CD14-positive monocyte (primary cell): ENCODE data around the gene HTR1A. TPM values are rescaled to one million over a fixed set of nuclear protein-coding genes. Genes with fewer than 3 reads are reported as not detected.

Experiments
- DNase-seq, 3 donors: peaks; one replicate each; pipeline ENCODE4 v3.0.0-alpha.2; 2011 to 2022
- H2AFZ ChIP-seq: 2 replicates; pipeline ENCODE4 v1.6.0; 2012; ENCODE audit warnings: mild to moderate bottlenecking, low read depth, low read length, inconsistent platforms; ENCODE audit not compliant: insufficient read depth, poor library complexity, severe bottlenecking
- H3K27ac ChIP-seq, 2 donors: 1 replicate in 1 of 2; 2 replicates in 1 of 2; pipeline ENCODE4 v1.5.1; 2012 to 2013; ENCODE audit warnings: low read length in 2 of 2, control low read depth in 1 of 2, inconsistent platforms in 1 of 2, low read depth in 1 of 2, mild to moderate bottlenecking in 1 of 2
- H3K27me3 ChIP-seq, 2 donors: one replicate each; pipeline versions ENCODE4 v1.6.0 to v1.6.1; 2011 to 2013; ENCODE audit warnings: low read length in 2 of 2; ENCODE audit not compliant: control insufficient read depth in 2 of 2, insufficient read depth in 2 of 2
- H3K36me3 ChIP-seq, 2 donors: replicated peaks in 1 of 2; 1 replicate in 1 of 2; 2 replicates in 1 of 2; pipeline versions ENCODE4 v1.5.1 to v1.6.1; 2012 to 2013; ENCODE audit warnings: low read length in 2 of 2, control low read depth in 1 of 2, inconsistent platforms in 1 of 2, mild to moderate bottlenecking in 1 of 2; ENCODE audit not compliant: insufficient read depth in 2 of 2, control insufficient read depth in 1 of 2
- H3K4me1 ChIP-seq, 2 donors: 1 replicate in 1 of 2; 2 replicates in 1 of 2; pipeline versions ENCODE4 v1.5.1 to v1.6.1; 2012 to 2013; ENCODE audit warnings: low read length in 2 of 2, control low read depth in 1 of 2, inconsistent platforms in 1 of 2, mild to moderate bottlenecking in 1 of 2, moderate library complexity in 1 of 2; ENCODE audit not compliant: insufficient read depth in 2 of 2, control insufficient read depth in 1 of 2
- H3K4me2 ChIP-seq: replicated peaks from 2 replicates; pipeline ENCODE3; 2012; ENCODE audit warnings: low read length, moderate library complexity, mild to moderate bottlenecking; ENCODE audit not compliant: poor library complexity, severe bottlenecking; ENCODE audit errors: extremely low read depth
- H3K4me3 ChIP-seq, 3 experiments: fragments of 200-600 bp in 1 of 3; sonication (generic) in 1 of 3; replicated peaks in 1 of 3; 1 replicate in 2 of 3; 2 replicates in 1 of 3; pipeline ENCODE4 v1.5.1; 2011 to 2013; ENCODE audit warnings: low read length in 3 of 3, mild to moderate bottlenecking in 3 of 3, control low read depth in 2 of 3, low read depth in 2 of 3, inconsistent platforms in 1 of 3, moderate library complexity in 1 of 3
- H3K79me2 ChIP-seq: 2 replicates; pipeline ENCODE4 v1.6.0; 2012; ENCODE audit warnings: mild to moderate bottlenecking, control low read depth, inconsistent platforms, low read length, moderate library complexity; ENCODE audit not compliant: insufficient read depth
- H3K9ac ChIP-seq: 2 replicates; pipeline ENCODE4 v1.6.0; 2017; ENCODE audit warnings: low read length, mild to moderate bottlenecking; ENCODE audit not compliant: insufficient read depth, poor library complexity, severe bottlenecking
- H3K9me3 ChIP-seq, 2 donors: replicated peaks in 1 of 2; 1 replicate in 1 of 2; 2 replicates in 1 of 2; pipeline versions ENCODE4 v1.5.1 to v1.6.1; 2012 to 2013; ENCODE audit warnings: low read length in 2 of 2, control low read depth in 1 of 2; ENCODE audit not compliant: control insufficient read depth in 1 of 2, insufficient read depth in 1 of 2
- H4K20me1 ChIP-seq: 2 replicates; pipeline ENCODE4 v1.6.0; 2012; ENCODE audit warnings: mild to moderate bottlenecking, low read length, control low read depth, moderate library complexity; ENCODE audit not compliant: insufficient read depth
- H3K27ac Mint-ChIP-seq, 7 donors: one replicate each; pipeline ENCODE4 v1.8.0; 2020; ENCODE audit warnings: mild to moderate bottlenecking in 7 of 7, mixed read lengths in 7 of 7, moderate library complexity in 6 of 7, inconsistent platforms in 2 of 7
- H3K27me3 Mint-ChIP-seq, 3 donors: one replicate each; pipeline ENCODE4 v1.8.0; 2021 to 2022; ENCODE audit warnings: low read depth in 3 of 3, mild to moderate bottlenecking in 3 of 3, mixed read lengths in 3 of 3, moderate library complexity in 3 of 3, inconsistent platforms in 1 of 3
- H3K36me3 Mint-ChIP-seq, 2 donors: one replicate each; pipeline ENCODE4 v1.8.0; 2020; ENCODE audit warnings: mixed read lengths in 2 of 2, inconsistent platforms in 1 of 2, mild to moderate bottlenecking in 1 of 2
- H3K4me1 Mint-ChIP-seq: one replicate; pipeline ENCODE4 v1.8.0; 2020; ENCODE audit warnings: mild to moderate bottlenecking, mixed read lengths
- H3K4me3 Mint-ChIP-seq, 2 donors: one replicate each; pipeline ENCODE4 v1.8.0; 2020; ENCODE audit warnings: mild to moderate bottlenecking in 2 of 2, mixed read lengths in 2 of 2, moderate library complexity in 1 of 2
- H3K9me3 Mint-ChIP-seq, 7 donors: one replicate each; pipeline ENCODE4 v1.8.0; 2020 to 2022; ENCODE audit warnings: mixed read lengths in 7 of 7, mild to moderate bottlenecking in 6 of 7, moderate library complexity in 6 of 7, inconsistent platforms in 2 of 7
- WGBS: methylation state at CpG from one replicate; pipeline ENCODE4 v1.1.5; 2013; ENCODE audit warnings: missing lambda C conversion rate; ENCODE audit not compliant: insufficient coverage; 5-methylcytosine and 5-hydroxymethylcytosine counted together
- intact Hi-C, 2 donors: fragments of 100-400 bp; cut with micrococcal nuclease; formaldehyde crosslinking; loops; one replicate each; pipeline versions ENCODE4 v1.15.0 to v1.15.1; 2023
- polyA plus RNA-seq, 3 donors: library from polyadenylated mRNA; depleted of rRNA in 1 of 3; unstranded in 2 of 3; stranded (reverse) in 1 of 3; fragments of 300-500 nt in 2 of 3; fragments of >200 nt in 1 of 3; fragmentation: Illumina TruSeq in 2 of 3; gene quantifications; 1 replicate in 2 of 3; 2 replicates in 1 of 3; pipeline ENCODE4 v1.2.3, GENCODE V29; 2012 to 2021
- TF ChIP-seq, protein P1 (sequence below): fragments of 200-600 bp; IDR thresholded peaks from one replicate; pipeline ENCODE4 v1.8.0; 2022; ENCODE audit warnings: antibody characterized with exemption, mild to moderate bottlenecking

HTR1A gene
- polyA plus RNA-seq, 3 donors = not detected

DNA sequence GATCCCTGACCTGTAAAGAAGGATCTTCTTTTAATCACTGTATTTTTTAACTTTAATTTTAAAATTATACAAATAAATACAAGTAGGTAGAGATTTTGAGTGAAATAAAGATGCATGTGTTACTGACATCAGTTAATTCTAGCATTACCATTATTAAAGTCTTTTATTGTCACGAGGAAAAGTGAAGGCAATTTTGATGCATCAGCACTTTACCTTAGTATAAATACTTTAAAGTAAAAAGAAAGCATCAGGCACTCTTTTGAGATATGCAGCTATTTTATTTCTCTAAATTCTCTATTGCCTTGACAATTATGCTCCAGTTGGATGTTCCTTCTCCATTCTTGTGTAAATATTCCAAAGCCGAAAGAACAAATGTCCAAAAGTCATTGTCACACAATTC lies 4.6 kb downstream of the HTR1A start:
- Histone ChIP-seq H4K20me1 (no peaks in the 10 kb centered on the region), H3K4me3 (no peak overlapping the region), H3K9me3 (peaks cover 15 to 24% of the 10 kb centered on the region in 2 donors), H3K4me1 (no peaks in the 10 kb centered on the region), H3K79me2 (no peaks in the 10 kb centered on the region), H3K27ac (no peak overlapping the region), H2AFZ (no peak overlapping the region), H3K4me2 (no peak overlapping the region), H3K9ac (no peak overlapping the region), H3K36me3 (no peaks in the 10 kb centered on the region), H3K27me3 (peaks cover 0 to 43% of the 10 kb centered on the region in 2 donors)
- intact Hi-C loops = no loop called here
- peaks cover 14 to 24% (median 20%) of the 10 kb centered on the region in 7 donors for H3K9me3 Mint-ChIP-seq
- TF ChIP-seq, protein P1, sequence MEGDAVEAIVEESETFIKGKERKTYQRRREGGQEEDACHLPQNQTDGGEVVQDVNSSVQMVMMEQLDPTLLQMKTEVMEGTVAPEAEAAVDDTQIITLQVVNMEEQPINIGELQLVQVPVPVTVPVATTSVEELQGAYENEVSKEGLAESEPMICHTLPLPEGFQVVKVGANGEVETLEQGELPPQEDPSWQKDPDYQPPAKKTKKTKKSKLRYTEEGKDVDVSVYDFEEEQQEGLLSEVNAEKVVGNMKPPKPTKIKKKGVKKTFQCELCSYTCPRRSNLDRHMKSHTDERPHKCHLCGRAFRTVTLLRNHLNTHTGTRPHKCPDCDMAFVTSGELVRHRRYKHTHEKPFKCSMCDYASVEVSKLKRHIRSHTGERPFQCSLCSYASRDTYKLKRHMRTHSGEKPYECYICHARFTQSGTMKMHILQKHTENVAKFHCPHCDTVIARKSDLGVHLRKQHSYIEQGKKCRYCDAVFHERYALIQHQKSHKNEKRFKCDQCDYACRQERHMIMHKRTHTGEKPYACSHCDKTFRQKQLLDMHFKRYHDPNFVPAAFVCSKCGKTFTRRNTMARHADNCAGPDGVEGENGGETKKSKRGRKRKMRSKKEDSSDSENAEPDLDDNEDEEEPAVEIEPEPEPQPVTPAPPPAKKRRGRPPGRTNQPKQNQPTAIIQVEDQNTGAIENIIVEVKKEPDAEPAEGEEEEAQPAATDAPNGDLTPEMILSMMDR = no peak
- H3K36me3 Mint-ChIP-seq = no peaks in the 10 kb centered on the region
- H3K4me3 Mint-ChIP-seq = no peak overlapping the region
- no peaks in the 10 kb centered on the region for H3K4me1 Mint-ChIP-seq
- peaks cover 30 to 41% (median 41%) of the 10 kb centered on the region in 3 donors for H3K27me3 Mint-ChIP-seq
- no peak for DNase-seq
- H3K27ac Mint-ChIP-seq = no peak overlapping the region
- no CpG with 5 or more reads among the region's 2 CpGs for WGBS

GRCh38 chr5:63953217-63953616 lies 9.0 kb downstream of the HTR1A start:
- no peaks in the 10 kb centered on the region for H3K36me3 ChIP-seq
- TF ChIP-seq, protein P1 = no peak

More at GRCh38 chr5:63953217-63953616, 9.0 kb downstream of the HTR1A start:
- Mint-ChIP-seq H3K27ac (no peak overlapping the region), H3K4me1 (no peaks in the 10 kb centered on the region), H3K36me3 (no peaks in the 10 kb centered on the region), H3K9me3 (peaks cover 0 to 3% (median 0%) of the 10 kb centered on the region in 7 donors), H3K27me3 (no peaks in the 10 kb centered on the region), H3K4me3 (no peak overlapping the region)
- Histone ChIP-seq H2AFZ (no peak overlapping the region), H3K79me2 (no peaks in the 10 kb centered on the region), H3K4me2 (no peak overlapping the region), H3K9ac (no peak overlapping the region), H4K20me1 (no peaks in the 10 kb centered on the region), H3K4me1 (no peaks in the 10 kb centered on the region), H3K9me3 (no peaks in the 10 kb centered on the region), H3K27me3 (no peaks in the 10 kb centered on the region), H3K27ac (no peak overlapping the region), H3K4me3 (no peak overlapping the region)
- DNase-seq = no peak
- intact Hi-C loops = no loop called here
- WGBS = 93% methylated on average over 3 of the region's 3 CpGs
